NT2/D1 (cell line): Measurements from ENCODE around the gene UBE2F.

Experiments
- SUZ12 ChIP-seq: IDR thresholded peaks from 2 replicates; pipeline ENCODE4 v1.6.1; 2011; ENCODE audit not compliant: insufficient read length, insufficient read depth; ENCODE audit errors: extremely low read depth
- YY1 ChIP-seq: IDR thresholded peaks from 2 replicates; pipeline ENCODE4 v1.6.1; 2011; ENCODE audit not compliant: insufficient read length, insufficient read depth
- ZNF274 ChIP-seq: IDR thresholded peaks from 2 replicates; pipeline ENCODE4 v1.6.1; 2011; ENCODE audit warnings: mild to moderate bottlenecking, low read depth, low read length

GRCh38 chr2:237939251-237939650, 27.6 kb upstream of the UBE2F start:
- TF ChIP-seq SUZ12 (no peak), YY1 (no peak), ZNF274 (no peak)
